ENCODE measurements around the gene CDKL1. TPM values are rescaled to one million over a fixed set of nuclear protein-coding genes. Genes with fewer than 3 reads are reported as not detected.
"Not testable (repeated sequence)": the region's sequence is repeated elsewhere in the genome, so short reads cannot be mapped to it uniquely, and the experiment has no call there.

Gene CDKL1
- total RNA-seq, 1 donor from 2014 or later = 20.7 TPM

- H3K27ac ChIP-seq = no peak overlapping the region
- intact Hi-C loops (cut with DNase I) = no loop called here
- H3K27me3 ChIP-seq = no peaks in the 10 kb centered on the region
- no peaks in the 10 kb centered on the region for H3K9me3 ChIP-seq
- DNase-seq (no peak), ATAC-seq (no peak)
- TF ChIP-seq CTCF (IDR thresholded peaks at IDR 0.05) = no peak
- H3K4me3 ChIP-seq = no peak overlapping the region
- peaks cover 18% of the 10 kb centered on the region for H3K36me3 ChIP-seq
- H3K4me1 ChIP-seq = peaks cover 19% of the 10 kb centered on the region
Measured at GRCh38 chr14:50360093-50360492, 36.6 kb downstream of the CDKL1 start.

- no peak overlapping the region for H3K4me3 ChIP-seq
- no peaks in the 10 kb centered on the region for H3K27me3 ChIP-seq
- TF ChIP-seq CTCF (IDR thresholded peaks at IDR 0.05) = no peak
- DNase-seq (no peak), ATAC-seq (no peak)
- H3K9me3 ChIP-seq = no peaks in the 10 kb centered on the region
- no peak overlapping the region for H3K27ac ChIP-seq
- peaks cover 18% of the 10 kb centered on the region for H3K4me1 ChIP-seq
- H3K36me3 ChIP-seq = peaks cover 18% of the 10 kb centered on the region
- intact Hi-C loops (cut with DNase I) = no loop called here
Measured at GRCh38 chr14:50359631-50360030, 37.0 kb downstream of the CDKL1 start.

- ATAC-seq (no peak), DNase-seq (no peak)
- H3K36me3 ChIP-seq = peaks cover 18% of the 10 kb centered on the region
- no peaks in the 10 kb centered on the region for H3K4me1 ChIP-seq
- no peak overlapping the region for H3K4me3 ChIP-seq
- no peaks in the 10 kb centered on the region for H3K27me3 ChIP-seq
- no peak for TF ChIP-seq CTCF (IDR thresholded peaks at IDR 0.05)
- intact Hi-C loops (cut with DNase I) = no loop called here
- no peak overlapping the region for H3K27ac ChIP-seq
- H3K9me3 ChIP-seq = no peaks in the 10 kb centered on the region
Measured at GRCh38 chr14:50357753-50358395, 38.8 kb downstream of the CDKL1 start.

- DNase-seq = no peak
- Histone ChIP-seq H3K4me1 (no peaks in the 10 kb centered on the region), H3K9me3 (no peaks in the 10 kb centered on the region), H3K27me3 (no peaks in the 10 kb centered on the region), H3K4me3 (no peak overlapping the region), H3K36me3 (peaks cover 18% of the 10 kb centered on the region), H3K27ac (no peak overlapping the region)
- TF ChIP-seq CTCF (IDR thresholded peaks at IDR 0.05) = no peak
- no peak for ATAC-seq
- intact Hi-C loops (cut with DNase I) = no loop called here
Measured at GRCh38 chr14:50357124-50357523, 39.6 kb downstream of the CDKL1 start.

- H3K27ac ChIP-seq; intact Hi-C loops (cut with DNase I); H3K9me3 ChIP-seq; H3K4me3 ChIP-seq; H3K27me3 ChIP-seq; DNase-seq; ATAC-seq; H3K4me1 ChIP-seq: not testable (repeated sequence)
- peaks cover 18% of the 10 kb centered on the region for H3K36me3 ChIP-seq
Measured at GRCh38 chr14:50356283-50356682, 40.4 kb downstream of the CDKL1 start.

GRCh38 chr14:50355692-50356091 lies 41.0 kb downstream of the CDKL1 start:
- Histone ChIP-seq H3K36me3 (peaks cover 18% of the 10 kb centered on the region), H3K27me3 (no peaks in the 10 kb centered on the region), H3K27ac (no peak overlapping the region), H3K4me1 (no peaks in the 10 kb centered on the region), H3K9me3 (no peaks in the 10 kb centered on the region), H3K4me3 (no peak overlapping the region)
- intact Hi-C loops (cut with DNase I) = no loop called here
- DNase-seq (no peak), ATAC-seq (no peak)
- no peak for TF ChIP-seq CTCF (IDR thresholded peaks at IDR 0.05)
